GM19193 (cell line): ENCODE measurements around the gene RPLP2.

Source experiments
- POLR2A ChIP-seq: IDR thresholded peaks from 4 replicates; pipeline ENCODE4 v1.6.1; 2011; ENCODE audit not compliant: insufficient read depth, insufficient read length; ENCODE audit errors: extremely low read depth

The RPLP2 gene

DNA sequence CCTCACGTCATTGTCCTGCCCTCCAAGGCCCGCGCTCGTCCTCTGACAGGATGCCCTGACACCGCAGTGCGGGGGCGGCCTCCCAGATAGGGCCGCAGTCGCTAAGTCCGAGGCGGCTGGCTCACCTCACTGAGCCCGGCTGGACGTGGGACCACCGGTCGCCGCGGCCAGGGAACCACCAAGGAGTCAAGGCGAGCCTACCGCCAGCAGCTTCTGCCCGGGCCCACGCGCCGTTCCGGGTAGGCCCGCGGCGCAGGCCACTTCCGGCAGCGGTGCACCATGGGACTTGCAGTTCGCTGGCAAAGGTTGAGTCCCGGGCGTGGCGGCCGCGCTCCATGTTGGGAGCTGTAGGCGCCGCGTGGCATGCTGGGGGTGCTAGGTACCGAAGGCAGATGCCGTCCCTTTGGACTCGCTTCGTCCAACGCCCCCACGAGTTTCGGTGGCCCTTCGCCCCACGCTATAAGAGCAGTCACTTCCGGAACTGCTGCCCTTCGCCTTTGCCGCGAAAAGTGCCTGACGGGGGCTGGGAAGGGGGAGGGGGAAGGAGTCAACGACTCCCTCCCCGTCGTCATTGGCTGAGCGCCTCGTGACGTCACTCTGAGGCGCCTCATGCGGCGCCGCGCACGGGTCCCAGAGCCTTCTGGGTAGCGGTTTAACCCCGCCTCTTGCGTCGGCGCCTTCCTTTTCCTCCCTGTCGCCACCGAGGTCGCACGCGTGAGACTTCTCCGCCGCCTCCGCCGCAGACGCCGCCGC, at the start of gene RPLP2:
Gene RPLP2, plus strand, starts transcription at position 681 of the 753 bp plus-strand sequence. CDS start 268 bp downstream, outside the sequence.
- peak; percentile 85 for TF ChIP-seq POLR2A

DNA sequence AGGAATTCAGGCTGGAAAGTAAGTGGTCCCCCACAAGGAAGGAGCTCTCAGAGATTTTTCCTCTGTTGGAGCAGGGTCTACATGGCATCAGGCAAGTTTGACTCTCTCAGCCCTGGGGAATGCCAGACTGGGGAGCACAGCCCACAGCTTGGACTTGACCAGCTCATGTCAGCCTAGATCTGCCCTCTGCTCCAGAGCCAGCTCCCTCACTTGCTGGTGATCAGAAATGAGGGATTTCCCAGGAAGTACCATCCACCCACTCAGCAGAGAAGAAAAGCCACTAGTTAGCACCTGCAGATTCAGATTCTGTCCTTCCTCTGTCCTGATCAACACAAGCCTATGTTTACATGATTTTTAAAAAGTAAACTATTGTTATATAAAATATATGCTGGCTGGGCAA, 49.5 kb upstream of the RPLP2 start:
- TF ChIP-seq POLR2A, result no peak

DNA sequence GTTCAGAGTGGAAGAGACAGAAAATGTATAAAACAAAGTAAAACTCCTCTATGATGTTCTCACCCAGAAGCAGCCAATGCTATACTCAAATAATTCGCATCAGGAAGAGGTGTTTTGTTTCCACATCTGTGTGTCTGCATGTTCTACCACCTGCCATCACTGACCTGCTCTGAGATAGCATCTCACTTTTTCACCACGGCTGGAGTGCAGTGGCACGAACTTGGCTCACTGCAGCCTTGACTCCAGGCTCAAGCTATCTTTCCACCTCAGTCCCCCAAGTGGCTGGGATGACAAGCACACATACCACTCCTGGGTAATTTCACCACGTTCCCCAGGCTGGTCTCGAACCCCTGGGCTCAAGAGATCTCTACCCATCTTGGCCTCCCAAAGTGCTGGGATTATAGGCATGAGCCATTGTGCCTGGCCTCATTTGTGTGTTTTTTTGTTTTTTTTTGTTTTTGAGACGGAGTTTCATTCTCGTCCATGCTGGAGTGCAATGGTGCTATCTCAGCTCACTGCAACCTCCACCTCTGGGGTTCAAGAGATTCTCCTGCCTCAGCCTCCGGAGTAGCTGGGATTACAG, 48.1 kb upstream of the RPLP2 start:
- TF ChIP-seq POLR2A, result no peak

DNA sequence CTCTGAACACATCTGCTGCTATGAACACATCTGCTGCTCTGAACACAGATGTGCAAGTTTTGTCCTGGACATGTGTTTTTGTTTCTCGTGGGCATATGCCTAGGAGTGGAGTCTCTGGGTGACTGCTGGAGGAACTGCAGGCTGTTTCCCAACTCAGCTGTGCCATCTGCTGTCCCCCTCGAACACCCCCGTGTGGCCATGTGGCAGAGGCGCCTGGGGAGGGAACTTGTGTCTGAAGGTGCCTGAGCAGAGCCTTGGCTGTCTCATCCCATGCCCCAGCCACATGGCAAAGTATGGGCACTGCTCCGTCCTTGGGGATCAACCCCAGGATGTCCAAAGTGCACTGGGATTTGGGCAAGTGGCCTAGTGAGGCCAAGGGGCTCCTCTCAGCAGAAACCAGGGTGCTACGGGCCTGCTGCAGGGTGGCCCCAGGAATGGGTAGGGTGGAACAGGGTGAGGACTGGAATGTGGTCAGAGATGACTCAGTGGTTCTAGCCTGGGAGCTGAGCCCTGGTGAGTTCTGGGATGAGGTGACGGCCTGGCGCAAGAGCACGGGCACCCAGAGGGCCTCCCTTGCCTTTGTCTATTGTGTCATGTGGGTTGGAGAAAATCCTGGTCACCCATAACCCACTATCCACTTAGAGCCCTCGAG, 47.2 kb upstream of the RPLP2 start:
- no peak for TF ChIP-seq POLR2A

DNA sequence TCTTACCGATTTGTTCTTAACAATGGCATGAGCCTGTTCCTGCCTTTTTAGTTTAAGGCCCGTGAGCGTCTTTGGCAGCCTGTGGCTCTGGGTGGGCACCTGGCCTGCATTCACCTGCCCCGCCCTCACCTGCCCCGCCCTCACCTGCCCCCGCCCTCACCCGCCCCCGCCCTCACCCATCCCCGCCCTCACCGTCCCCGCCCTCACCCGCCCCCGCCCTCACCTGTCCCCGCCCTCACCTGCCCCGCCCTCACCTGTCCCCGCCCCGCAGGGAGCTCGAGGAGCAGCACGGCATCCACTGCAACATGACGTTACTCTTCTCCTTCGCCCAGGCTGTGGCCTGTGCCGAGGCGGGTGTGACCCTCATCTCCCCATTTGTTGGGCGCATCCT, 46.7 kb upstream of the RPLP2 start:
- TF ChIP-seq POLR2A, result no peak

DNA sequence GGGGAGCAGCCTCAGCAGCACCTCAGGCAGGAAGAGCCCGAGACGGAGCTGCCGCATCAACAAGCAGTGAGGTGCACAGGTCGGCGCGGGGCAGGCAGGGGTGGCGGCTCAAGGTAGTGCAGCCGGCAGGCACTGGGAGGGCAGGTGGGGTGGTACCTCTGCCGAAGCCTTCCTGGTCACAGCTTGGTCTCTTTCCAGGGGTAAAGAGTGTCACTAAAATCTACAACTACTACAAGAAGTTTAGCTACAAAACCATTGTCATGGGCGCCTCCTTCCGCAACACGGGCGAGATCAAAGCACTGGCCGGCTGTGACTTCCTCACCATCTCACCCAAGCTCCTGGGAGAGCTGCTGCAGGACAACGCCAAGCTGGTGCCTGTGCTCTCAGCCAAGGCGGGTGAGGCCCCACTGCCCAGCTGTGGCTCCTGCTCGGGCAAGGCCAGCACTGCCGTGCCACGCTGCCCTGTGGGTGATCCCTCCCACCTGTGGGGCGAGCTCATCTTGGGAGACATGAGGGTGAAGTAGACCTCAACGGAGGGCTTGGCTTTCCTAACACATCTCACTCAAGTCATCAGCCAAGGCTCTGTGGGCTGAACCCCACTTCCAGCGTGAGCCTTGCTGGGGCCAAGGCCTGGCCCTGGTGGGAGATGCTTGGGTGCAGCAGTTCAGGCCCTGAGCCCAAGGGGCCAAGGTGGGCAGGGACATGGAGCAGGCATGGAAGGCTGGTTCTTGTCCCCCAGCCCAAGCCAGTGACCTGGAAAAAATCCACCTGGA, 46.0 kb upstream of the RPLP2 start:
- peak; percentile 7 for TF ChIP-seq POLR2A

DNA sequence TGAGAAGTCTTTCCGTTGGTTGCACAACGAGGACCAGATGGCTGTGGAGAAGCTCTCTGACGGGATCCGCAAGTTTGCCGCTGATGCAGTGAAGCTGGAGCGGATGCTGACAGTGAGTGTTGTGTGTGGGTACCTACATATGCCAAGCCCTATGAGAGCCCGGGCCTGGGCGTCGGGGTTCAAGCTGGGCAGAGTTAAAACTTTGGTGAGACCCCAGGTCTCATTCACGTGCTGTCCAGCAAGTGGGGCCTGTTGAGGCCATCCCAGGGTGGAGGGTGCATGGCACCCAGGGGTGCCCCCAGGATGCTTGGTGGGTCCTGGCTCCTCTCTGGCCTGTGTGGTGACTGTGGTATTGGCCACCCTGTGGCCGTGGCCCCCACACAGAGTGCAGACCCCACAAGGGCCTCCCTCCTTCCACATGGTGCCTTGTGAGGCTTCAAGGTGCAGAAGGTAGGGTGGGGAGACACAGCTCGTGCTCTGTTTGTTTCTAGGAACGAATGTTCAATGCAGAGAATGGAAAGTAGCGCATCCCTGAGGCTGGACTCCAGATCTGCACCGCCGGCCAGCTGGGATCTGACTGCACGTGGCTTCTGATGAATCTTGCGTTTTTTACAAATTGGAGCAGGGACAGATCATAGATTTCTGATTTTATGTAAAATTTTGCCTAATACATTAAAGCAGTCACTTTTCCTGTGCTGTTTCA, 45.3 kb upstream of the RPLP2 start:
- TF ChIP-seq POLR2A, result peak; percentile 8

DNA sequence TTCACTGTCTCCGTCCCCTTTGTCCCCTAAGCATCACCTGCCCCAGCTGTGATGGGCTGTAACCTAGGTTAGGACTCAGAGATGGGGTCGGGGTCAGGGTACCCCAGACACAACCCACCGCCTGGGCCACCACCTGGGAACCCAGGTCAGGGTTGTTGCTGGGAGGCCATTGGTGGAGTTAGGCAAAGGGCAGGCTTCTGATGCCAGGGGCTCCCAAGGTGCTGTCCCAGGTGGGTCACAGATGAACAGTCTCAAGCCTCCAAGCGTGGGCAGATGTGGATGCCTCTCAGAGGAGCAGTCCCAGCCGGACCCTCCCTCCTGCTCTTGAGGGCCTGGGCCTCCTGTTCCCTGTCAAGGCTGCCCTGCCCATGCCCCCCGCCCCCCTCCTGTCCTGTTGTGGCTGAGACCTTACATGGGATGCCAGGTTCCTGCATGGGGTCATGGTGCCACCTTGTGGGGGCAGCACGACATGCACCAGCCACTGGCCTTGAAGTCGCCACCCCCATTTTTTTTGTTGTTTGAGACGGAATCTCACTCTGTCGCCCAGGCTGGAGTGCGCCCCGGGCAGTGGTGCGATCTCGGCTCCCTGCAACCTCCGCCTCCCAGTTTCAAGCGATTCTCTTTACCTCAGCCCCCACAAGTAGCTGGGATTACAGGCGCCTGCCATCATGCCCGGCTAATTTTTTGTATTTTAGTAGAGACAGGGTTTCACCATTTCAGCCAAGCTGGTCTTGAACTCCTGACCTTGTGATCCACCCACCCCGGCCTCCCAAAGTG, 44.6 kb upstream of the RPLP2 start:
- no peak for TF ChIP-seq POLR2A

DNA sequence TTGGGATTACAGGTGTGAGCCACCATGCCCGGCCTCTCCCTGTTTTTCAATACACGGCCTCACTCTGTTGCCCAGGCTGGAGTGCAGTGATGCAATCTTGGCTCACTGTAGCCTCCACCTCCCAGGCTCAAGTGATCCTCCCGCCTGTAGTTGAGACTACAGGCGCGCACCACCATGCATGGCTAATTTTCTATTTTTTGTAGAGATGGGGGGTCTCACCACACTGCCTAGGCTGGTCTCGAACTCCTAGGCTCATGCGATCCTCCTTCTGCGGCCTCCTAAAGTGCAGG, 44.0 kb upstream of the RPLP2 start:
- no peak for TF ChIP-seq POLR2A

DNA sequence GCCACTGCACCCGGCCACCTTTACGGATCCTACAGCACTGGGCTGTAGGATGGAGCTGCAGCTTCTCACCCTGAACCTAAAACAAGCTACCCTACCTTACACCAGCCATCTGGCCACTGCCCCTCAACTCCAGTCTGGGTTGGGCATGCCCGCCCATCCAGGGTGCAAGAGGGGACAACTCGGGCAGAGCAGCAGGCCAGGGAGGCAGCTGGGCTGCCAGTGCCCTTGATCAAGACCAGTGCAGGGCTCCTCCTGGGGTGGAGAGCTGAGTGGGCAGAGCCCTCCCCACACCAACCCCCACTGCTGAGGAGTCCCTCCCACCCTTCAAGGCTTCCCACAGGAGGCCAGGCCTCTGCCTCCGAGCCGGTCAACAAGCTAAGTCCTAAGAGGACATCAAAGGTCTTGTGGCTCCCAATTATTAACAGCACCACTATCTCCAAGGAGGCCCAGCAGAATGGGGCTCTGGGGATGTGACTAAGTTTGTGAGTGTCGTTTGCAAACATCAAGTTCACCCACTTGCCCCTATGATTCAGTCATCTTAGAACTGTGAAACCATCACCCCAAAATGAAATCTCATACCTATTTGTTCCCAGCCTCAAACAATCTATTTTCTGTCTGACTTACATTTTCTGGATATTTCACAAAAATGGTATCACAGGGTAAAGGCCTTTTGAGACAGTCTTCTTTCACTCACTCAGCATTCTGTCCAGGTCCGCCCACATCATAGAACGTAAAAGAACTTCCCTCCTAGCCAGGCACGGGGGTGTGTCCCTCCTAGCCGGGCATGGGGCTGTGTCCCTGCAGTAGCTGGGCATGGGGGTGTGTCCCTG, 43.4 kb upstream of the RPLP2 start:
- peak; percentile 17 for TF ChIP-seq POLR2A

DNA sequence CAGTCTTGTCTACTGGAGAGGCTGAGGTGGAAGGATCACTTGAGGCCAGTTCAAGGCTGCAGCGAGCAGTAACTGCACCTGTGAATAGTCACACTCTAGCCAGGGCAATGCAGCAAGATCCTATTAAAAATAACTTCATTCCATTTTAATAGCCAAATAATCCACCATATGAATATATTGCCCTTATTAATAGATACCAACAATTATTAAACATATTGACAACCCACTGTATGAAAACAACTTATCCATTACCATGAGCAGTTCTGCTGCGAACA, 42.9 kb upstream of the RPLP2 start:
- TF ChIP-seq POLR2A, result no peak

DNA sequence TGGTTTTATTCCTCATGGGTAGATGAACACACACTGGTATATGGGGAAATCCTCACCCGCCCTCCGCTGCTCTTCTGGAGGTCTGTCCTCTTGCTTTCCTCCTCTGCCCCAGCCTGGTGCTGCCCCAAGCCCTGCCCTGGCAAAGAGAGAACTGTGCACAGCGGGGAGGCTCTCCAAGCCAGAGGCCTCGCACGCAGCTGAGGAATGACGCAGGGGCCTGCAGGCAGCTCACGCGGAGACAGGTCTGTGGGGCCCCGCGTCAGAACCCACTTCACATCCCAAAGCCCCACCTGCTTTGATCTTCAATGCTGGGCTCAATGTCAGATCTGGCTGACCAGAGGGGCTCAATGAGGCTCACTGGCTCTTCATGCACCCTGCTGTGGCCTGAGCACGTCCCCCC, 42.5 kb upstream of the RPLP2 start:
- no peak for TF ChIP-seq POLR2A

DNA sequence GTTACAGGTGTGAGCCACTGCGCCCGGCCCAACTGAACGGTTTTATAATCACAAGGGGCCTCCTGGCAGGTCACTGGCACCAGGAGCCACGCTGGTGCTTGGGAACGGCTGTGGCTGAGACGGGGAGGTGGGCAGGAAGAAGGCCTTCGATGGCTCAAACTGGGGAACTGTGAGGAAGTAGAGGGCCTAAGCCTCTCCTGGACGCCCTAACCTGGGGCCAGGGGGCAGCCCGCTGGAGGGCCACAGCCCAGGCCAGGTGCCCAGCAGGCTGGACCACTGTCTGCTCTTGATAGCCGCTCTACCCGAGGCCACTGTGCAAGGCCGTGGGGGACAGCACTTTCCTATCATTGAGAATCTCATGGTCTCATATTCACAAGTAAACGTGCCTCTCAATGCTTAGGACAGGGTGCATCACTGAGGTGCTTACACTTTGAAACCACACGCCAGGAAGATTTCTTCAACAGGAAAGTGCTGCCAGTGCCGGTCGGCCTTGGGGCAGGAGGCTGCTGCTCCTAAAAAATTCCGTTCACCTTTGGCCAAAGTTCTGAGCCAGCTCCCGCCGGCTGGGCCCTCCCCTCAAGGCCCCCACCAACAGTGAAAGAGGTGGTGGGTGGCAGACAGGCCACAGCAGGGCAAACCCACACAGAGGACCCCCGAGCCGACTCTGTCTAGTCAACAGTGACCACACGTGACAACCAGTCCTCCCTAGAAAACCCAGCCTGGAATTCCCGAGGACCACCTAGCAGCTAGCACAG, 39.7 kb upstream of the RPLP2 start:
- TF ChIP-seq POLR2A, result no peak
